HepG2 (cell line): Measurements from ENCODE around the gene NRG3. TPM values are rescaled to one million over a fixed set of nuclear protein-coding genes. Genes with fewer than 3 reads are reported as not detected.

ENCODE experiments used
- ATAC-seq: fragments of 200-7000 bp; cut with Tn5 transposase; 3 replicates; pipeline ENCODE4 v1.9.1; 2020; ENCODE audit warnings: mild to moderate bottlenecking, moderate library complexity
- BruUV-seq: library from RNA; stranded (reverse); fragments of 400-500 nt; replicated peaks from 2 replicates; lab custom pipeline; 2021; lab: Mats Ljungman, UMichigan
- CTCF ChIA-PET: fragments of 300-600 bp; formaldehyde crosslinking; extraction: SDS; loops from one replicate; lab custom pipeline; 2021; ENCODE audit warnings: low total read pairs, inconsistent platforms, low intra/inter-chr PET ratio; lab: Yijun Ruan, JAX
- POLR2A ChIA-PET: fragments of 350-600 bp; sonication (Branson Sonifier 250); formaldehyde crosslinking; loops from one replicate; lab custom pipeline; 2020; ENCODE audit warnings: antibody characterized with exemption, inconsistent platforms; lab: Yijun Ruan, JAX
- DNase-seq: peaks from one replicate; pipeline ENCODE4 v3.0.0-alpha.2; 2015; ENCODE audit warnings: low spot score
- FAIRE-seq: peaks from 3 replicates; lab custom pipeline; 2011; peaks lifted over from hg19 to GRCh38; lab: Jason Lieb, UNC
- H2AFZ ChIP-seq: one replicate; pipeline ENCODE4 v1.6.1; 2011; ENCODE audit warnings: low read length, inconsistent platforms
- H3K27ac ChIP-seq: fragments of 300-600 bp; 3 replicates; pipeline ENCODE4 v1.8.0; 2011; ENCODE audit warnings: mixed run types, mild to moderate bottlenecking, mixed read lengths, low read length, inconsistent platforms; ENCODE audit not compliant: insufficient read depth; ENCODE audit errors: extremely low read length
- H3K27me3 ChIP-seq, 2 experiments: fragments of 200-600 bp in 1 of 2; 2 replicates in 1 of 2; 3 replicates in 1 of 2; pipeline versions ENCODE4 v1.6.0 to v1.8.0; 2011; ENCODE audit warnings: low read length in 2 of 2, mild to moderate bottlenecking in 2 of 2, moderate library complexity in 2 of 2, inconsistent platforms in 1 of 2; ENCODE audit not compliant: insufficient read depth in 2 of 2, control insufficient read depth in 1 of 2
- H3K36me3 ChIP-seq, 2 experiments: fragments of 200-600 bp in 1 of 2; replicated peaks in 1 of 2; 2 replicates in 1 of 2; 3 replicates in 1 of 2; pipeline versions ENCODE4 v1.5.1 to v1.8.0; 2011; ENCODE audit warnings: low read length in 2 of 2, inconsistent platforms in 1 of 2; ENCODE audit not compliant: insufficient read depth in 2 of 2, control insufficient read depth in 1 of 2
- H3K4me1 ChIP-seq: 2 replicates; pipeline ENCODE4 v1.5.1; 2012; ENCODE audit warnings: low read length, inconsistent platforms; ENCODE audit not compliant: insufficient read depth
- H3K4me2 ChIP-seq: 2 replicates; pipeline ENCODE4 v1.6.0; 2011; ENCODE audit warnings: low read depth, low read length, inconsistent platforms
- H3K4me3 ChIP-seq, 3 experiments: fragments of 200-600 bp in 1 of 3; sonication (generic), shearing (Covaris generic) in 1 of 3; replicated peaks in 1 of 3; 2 replicates each; pipeline ENCODE4 v1.5.1; 2011 to 2016; ENCODE audit warnings: low read length in 3 of 3, inconsistent platforms in 2 of 3, low read depth in 2 of 3, mild to moderate bottlenecking in 2 of 3, control low read depth in 1 of 3, mixed read lengths in 1 of 3; ENCODE audit not compliant: insufficient read depth in 1 of 3
- H3K79me2 ChIP-seq: one replicate; pipeline ENCODE4 v1.6.1; 2011; ENCODE audit warnings: low read length, inconsistent platforms; ENCODE audit not compliant: insufficient read depth
- H3K9ac ChIP-seq: 2 replicates; pipeline ENCODE4 v1.6.0; 2011; ENCODE audit warnings: mild to moderate bottlenecking, low read depth, low read length, inconsistent platforms; ENCODE audit not compliant: insufficient read depth
- H3K9me3 ChIP-seq: 2 replicates; pipeline ENCODE4 v1.5.1; 2012; ENCODE audit warnings: mild to moderate bottlenecking, low read length
- H4K20me1 ChIP-seq: 2 replicates; pipeline ENCODE4 v1.6.0; 2011; ENCODE audit warnings: inconsistent platforms, mild to moderate bottlenecking, low read length, moderate library complexity; ENCODE audit not compliant: insufficient read depth
- GPN1 ChIP-seq: sonication (generic); formaldehyde crosslinking; IDR thresholded peaks from 2 replicates; pipeline ENCODE4 v1.5.1; 2020; ENCODE audit warnings: missing genetic modification reagents, borderline replicate concordance
- HOXA5 ChIP-seq: sonication (generic); formaldehyde crosslinking; IDR thresholded peaks from 2 replicates; pipeline ENCODE4 v1.4.0; 2020; ENCODE audit warnings: missing genetic modification reagents
- MXD1 ChIP-seq: sonication (generic); formaldehyde crosslinking; IDR thresholded peaks from 2 replicates; pipeline ENCODE4 v1.4.0; 2020; ENCODE audit warnings: mild to moderate bottlenecking, missing genetic modification reagents
- PCBP1 ChIP-seq: fragments of 200-400 bp; formaldehyde crosslinking; IDR thresholded peaks from 2 replicates; pipeline ENCODE4 v1.6.1; 2017; ENCODE audit warnings: mild to moderate bottlenecking, low read depth, low read length, borderline replicate concordance
- PPARG ChIP-seq: conservative IDR thresholded peaks from 2 replicates; pipeline ENCODE4 v1.6.1; 2016; ENCODE audit warnings: missing biosample characterization, missing genetic modification reagents
- TMF1 ChIP-seq: sonication (generic); formaldehyde crosslinking; IDR thresholded peaks from 2 replicates; pipeline ENCODE4 v1.8.1; 2022; ENCODE audit warnings: low read depth, missing genetic modification reagents
- ZBTB7A ChIP-seq: sonication (generic); formaldehyde crosslinking; IDR thresholded peaks from 2 replicates; pipeline ENCODE4 v1.8.0; 2022; ENCODE audit warnings: mild to moderate bottlenecking, missing genetic modification reagents
- ZNF18 ChIP-seq: sonication (generic); formaldehyde crosslinking; IDR thresholded peaks from 2 replicates; pipeline ENCODE4 v1.8.0; 2022; ENCODE audit warnings: mild to moderate bottlenecking, missing genetic modification reagents; ENCODE audit not compliant: insufficient replicate concordance
- ZNF281 ChIP-seq: sonication (generic); formaldehyde crosslinking; IDR thresholded peaks from 2 replicates; pipeline ENCODE4 v1.4.0; 2020; ENCODE audit warnings: missing genetic modification reagents, borderline replicate concordance
- ZNF33A ChIP-seq: sonication (generic); formaldehyde crosslinking; IDR thresholded peaks from 2 replicates; pipeline ENCODE4 v1.5.1; 2020; ENCODE audit warnings: missing genetic modification reagents, mild to moderate bottlenecking, moderate library complexity, borderline replicate concordance
- ZNF430 ChIP-seq: sonication (generic); formaldehyde crosslinking; IDR thresholded peaks from 2 replicates; pipeline ENCODE4 v1.9.0; 2021; ENCODE audit warnings: mild to moderate bottlenecking, missing genetic modification reagents
- ZNF501 ChIP-seq: sonication (generic); formaldehyde crosslinking; IDR thresholded peaks from 2 replicates; pipeline ENCODE4 v1.5.1; 2020; ENCODE audit warnings: mild to moderate bottlenecking, moderate library complexity, missing genetic modification reagents
- ZNF557 ChIP-seq: sonication (generic); formaldehyde crosslinking; IDR thresholded peaks from 2 replicates; pipeline ENCODE4 v1.4.0; 2020; ENCODE audit warnings: missing genetic modification reagents
- ZNF577 ChIP-seq: sonication (generic); formaldehyde crosslinking; IDR thresholded peaks from 2 replicates; pipeline ENCODE4 v1.4.0; 2020; ENCODE audit warnings: mild to moderate bottlenecking, low read depth, missing genetic modification reagents, borderline replicate concordance
- WGBS: methylation state at CpG from one replicate; pipeline ENCODE4 v1.1.6; 2017; ENCODE audit warnings: low lambda C conversion rate; 5-methylcytosine and 5-hydroxymethylcytosine counted together
- in situ Hi-C: cut with HindIII; loops from 2 replicates; pipeline ENCODE4 v1.10.0; 2017; ENCODE audit warnings: low pct_unique_long_range_greater_than_20kb; ENCODE audit not compliant: extremely low pct_ligation_motif_present
- intact Hi-C: fragments of 100-400 bp; cut with micrococcal nuclease; formaldehyde crosslinking; loops from one replicate; pipeline ENCODE4 v1.10.0; 2022; ENCODE audit not compliant: unreplicated experiment
- polyA plus RNA-seq, 8 experiments: library from polyadenylated mRNA; depleted of rRNA in 3 of 8; stranded (reverse) in 7 of 8; unstranded in 1 of 8; fragments of >200 nt; fragmentation: Illumina TruSeq in 4 of 8; extraction: Trizol in 4 of 8; gene quantifications; 2 replicates each; pipeline versions ENCODE4 v1.2.1 to v1.2.3, GENCODE V29; 2011 to 2016; ENCODE audit warnings: low read depth in 4 of 8, missing spikeins in 1 of 8, mixed read lengths in 1 of 8; ENCODE audit not compliant: insufficient read depth in 1 of 8
- total RNA-seq, 5 experiments: library from RNA; depleted of rRNA; stranded (reverse); fragments of >200 nt; fragmentation: Illumina TruSeq; extraction: Trizol; gene quantifications; 2 replicates each; pipeline ENCODE4 v1.2.3, GENCODE V29; 2016; ENCODE audit warnings: low read depth in 1 of 5

The NRG3 gene
- total and polyA plus RNA-seq, 2 of the 13 experiments (the other 11 are each of a cell fraction or from before 2014, with no cell fraction given): not detected

GRCh38 chr10:81914736-81915503 is 39.9 kb downstream of the NRG3 start (continued):
- no peak for TF ChIP-seq ZBTB7A (CRISPR knock-in tag)
- no peak for TF ChIP-seq ZNF577 (CRISPR knock-in tag)
- no peak for TF ChIP-seq ZNF18 (CRISPR knock-in tag)
- TF ChIP-seq TMF1: no peak
- TF ChIP-seq HOXA5 (CRISPR knock-in tag): no peak
- TF ChIP-seq MXD1: no peak
- TF ChIP-seq ZNF557 (CRISPR knock-in tag): no peak
- no peak for TF ChIP-seq ZNF33A (CRISPR knock-in tag)
- no peak for TF ChIP-seq ZNF501 (CRISPR knock-in tag)

- POLR2A ChIA-PET: no interaction called here
- no peak for DNase-seq
- BruUV-seq: no TSS peak
- in situ Hi-C loops: no loop called here
- CTCF ChIA-PET: no interaction called here
- 0% methylated on average over 1 of the region's 2 CpGs for WGBS
- Histone ChIP-seq H3K27me3 (no peaks in the 10 kb centered on the region; a peak in 1 of 5 replicates), H3K4me2 (no peak overlapping the region), H3K36me3 (no peaks in the 10 kb centered on the region), H3K4me1 (no peaks in the 10 kb centered on the region), H3K9ac (no peak overlapping the region), H3K79me2 (no peaks in the 10 kb centered on the region), H3K4me3 (no peak overlapping the region), H3K9me3 (peaks cover 55% of the 10 kb centered on the region), H4K20me1 (no peaks in the 10 kb centered on the region), H2AFZ (no peak overlapping the region), H3K27ac (no peak overlapping the region)
- FAIRE-seq: no peak
- intact Hi-C loops: no loop called here
- no peak for ATAC-seq
- no peak for TF ChIP-seq ZNF430 (CRISPR knock-in tag)
- no peak for TF ChIP-seq PCBP1
- TF ChIP-seq ZNF281 (CRISPR knock-in tag): no peak
- TF ChIP-seq GPN1 (CRISPR knock-in tag): no peak
- no peak for TF ChIP-seq PPARG (CRISPR knock-in tag)
Observed at GRCh38 chr10:81915504-81915897, 40.5 kb downstream of the NRG3 start.
